Memory B cell (primary cell): Measurements from ENCODE around the gene ASB13.

Source experiments
- ATAC-seq: fragments of 150-1000 bp; cut with Tn5 transposase; 2 replicates; pipeline ENCODE4 v1.10.0; 2021; ENCODE audit warnings: low read depth, mild to moderate bottlenecking, moderate library complexity
- DNase-seq, 2 donors: peaks; one replicate each; pipeline ENCODE4 v3.0.0; 2022; ENCODE audit warnings: low spot score in 2 of 2
- H3K27ac Mint-ChIP-seq: one replicate; pipeline ENCODE4 v1.8.0; 2022; ENCODE audit warnings: mild to moderate bottlenecking, moderate library complexity, mixed read lengths
- H3K27me3 Mint-ChIP-seq: one replicate; pipeline ENCODE4 v1.8.0; 2022; ENCODE audit warnings: mixed read lengths
- H3K36me3 Mint-ChIP-seq: one replicate; pipeline ENCODE4 v1.8.0; 2022; ENCODE audit warnings: mild to moderate bottlenecking, mixed read lengths
- H3K4me1 Mint-ChIP-seq: one replicate; pipeline ENCODE4 v1.8.0; 2022; ENCODE audit warnings: mixed read lengths
- H3K4me3 Mint-ChIP-seq: one replicate; pipeline ENCODE4 v1.8.0; 2022; ENCODE audit warnings: mild to moderate bottlenecking, moderate library complexity, mixed read lengths
- H3K9me3 Mint-ChIP-seq: one replicate; pipeline ENCODE4 v1.8.0; 2022; ENCODE audit warnings: mixed read lengths

ASB13 gene

GRCh38 chr10:5662708-5663579 lies 3.5 kb downstream of the ASB13 start:
- Mint-ChIP-seq H3K36me3 (no peaks in the 10 kb centered on the region), H3K4me1 (peaks cover 28% of the 10 kb centered on the region), H3K9me3 (no peaks in the 10 kb centered on the region), H3K27me3 (peaks cover 15% of the 10 kb centered on the region), H3K4me3 (no peak overlapping the region), H3K27ac (no peak overlapping the region)
- no peak for DNase-seq
- ATAC-seq = no peak

GRCh38 chr10:5661043-5661442 lies 5.4 kb downstream of the ASB13 start:
- Mint-ChIP-seq H3K27ac (no peak overlapping the region), H3K4me1 (peaks cover 32% of the 10 kb centered on the region), H3K9me3 (no peaks in the 10 kb centered on the region), H3K27me3 (peaks cover 22% of the 10 kb centered on the region), H3K36me3 (no peaks in the 10 kb centered on the region), H3K4me3 (no peak overlapping the region)
- ATAC-seq (no peak), DNase-seq (no peak)

GRCh38 chr10:5659702-5660528 lies 6.5 kb downstream of the ASB13 start:
- no peak overlapping the region for H3K4me3 Mint-ChIP-seq
- peaks cover 34% of the 10 kb centered on the region for H3K4me1 Mint-ChIP-seq
- DNase-seq = no peak
- ATAC-seq = peak; percentile 85
- peaks cover 26% of the 10 kb centered on the region for H3K27me3 Mint-ChIP-seq
- H3K36me3 Mint-ChIP-seq = no peaks in the 10 kb centered on the region
- H3K9me3 Mint-ChIP-seq = no peaks in the 10 kb centered on the region
- H3K27ac Mint-ChIP-seq = peak overlapping the region; percentile 38

GRCh38 chr10:5658871-5659618 lies 7.3 kb downstream of the ASB13 start:
- Mint-ChIP-seq H3K4me3 (no peak overlapping the region), H3K4me1 (peaks cover 37% of the 10 kb centered on the region), H3K9me3 (no peaks in the 10 kb centered on the region), H3K36me3 (no peaks in the 10 kb centered on the region), H3K27me3 (peaks cover 25% of the 10 kb centered on the region), H3K27ac (no peak overlapping the region)
- ATAC-seq (no peak), DNase-seq (no peak)

GRCh38 chr10:5656737-5657579 lies 9.4 kb downstream of the ASB13 start:
- Mint-ChIP-seq H3K27ac (no peak overlapping the region), H3K27me3 (peaks cover 26% of the 10 kb centered on the region), H3K4me3 (no peak overlapping the region), H3K4me1 (peaks cover 30% of the 10 kb centered on the region), H3K36me3 (no peaks in the 10 kb centered on the region), H3K9me3 (no peaks in the 10 kb centered on the region)
- ATAC-seq = peak; percentile 36
- DNase-seq = no peak

- H3K27me3 Mint-ChIP-seq = peaks cover 25% of the 10 kb centered on the region
- ATAC-seq = peak; percentile 30
- peaks cover 26% of the 10 kb centered on the region for H3K4me1 Mint-ChIP-seq
- DNase-seq = no peak
- H3K36me3 Mint-ChIP-seq = peaks cover 1% of the 10 kb centered on the region
- no peak overlapping the region for H3K27ac Mint-ChIP-seq
- no peaks in the 10 kb centered on the region for H3K9me3 Mint-ChIP-seq
- H3K4me3 Mint-ChIP-seq = no peak overlapping the region
These were observed 11.3 kb downstream of the ASB13 start for GRCh38 chr10:5655121-5655520.

GRCh38 chr10:5654218-5654755 lies 12.1 kb downstream of the ASB13 start:
- Mint-ChIP-seq H3K4me1 (peaks cover 18% of the 10 kb centered on the region), H3K27ac (no peak overlapping the region), H3K27me3 (peaks cover 28% of the 10 kb centered on the region), H3K36me3 (peaks cover 5% of the 10 kb centered on the region), H3K9me3 (no peaks in the 10 kb centered on the region), H3K4me3 (no peak overlapping the region)
- DNase-seq (no peak), ATAC-seq (no peak)

- ATAC-seq (no peak), DNase-seq (no peak)
- Mint-ChIP-seq H3K36me3 (peaks cover 5% of the 10 kb centered on the region), H3K27me3 (peaks cover 23% of the 10 kb centered on the region), H3K27ac (no peak overlapping the region), H3K4me1 (peaks cover 17% of the 10 kb centered on the region), H3K4me3 (no peak overlapping the region), H3K9me3 (no peaks in the 10 kb centered on the region)
These were observed 13.6 kb downstream of the ASB13 start for GRCh38 chr10:5652746-5653145.

GRCh38 chr10:5651388-5651764 lies 15.0 kb downstream of the ASB13 start:
- no peak overlapping the region for H3K4me3 Mint-ChIP-seq

GRCh38 chr10:5650664-5651387 lies 15.6 kb downstream of the ASB13 start:
- H3K4me3 Mint-ChIP-seq = no peak overlapping the region
- peaks cover 16% of the 10 kb centered on the region for H3K27me3 Mint-ChIP-seq
- H3K36me3 Mint-ChIP-seq = peaks cover 5% of the 10 kb centered on the region

More at GRCh38 chr10:5651388-5651764, 15.0 kb downstream of the ASB13 start:
- Mint-ChIP-seq H3K36me3 (peaks cover 5% of the 10 kb centered on the region), H3K4me1 (peaks cover 9% of the 10 kb centered on the region), H3K9me3 (no peaks in the 10 kb centered on the region), H3K27ac (no peak overlapping the region), H3K27me3 (peaks cover 16% of the 10 kb centered on the region)
- DNase-seq (no peak), ATAC-seq (no peak)

GRCh38 chr10:5649746-5650145 lies 16.6 kb downstream of the ASB13 start:
- Mint-ChIP-seq H3K27me3 (peaks cover 12% of the 10 kb centered on the region), H3K36me3 (peaks cover 5% of the 10 kb centered on the region)

More at GRCh38 chr10:5650664-5651387, 15.6 kb downstream of the ASB13 start:
- ATAC-seq (no peak), DNase-seq (no peak)
- Mint-ChIP-seq H3K27ac (no peak overlapping the region), H3K9me3 (no peaks in the 10 kb centered on the region), H3K4me1 (peaks cover 10% of the 10 kb centered on the region)

More at GRCh38 chr10:5649746-5650145, 16.6 kb downstream of the ASB13 start:
- Mint-ChIP-seq H3K9me3 (no peaks in the 10 kb centered on the region), H3K4me1 (peaks cover 11% of the 10 kb centered on the region), H3K4me3 (no peak overlapping the region), H3K27ac (no peak overlapping the region)
- ATAC-seq (no peak), DNase-seq (no peak)
